ENCODE data around the gene ZNF436. TPM values are rescaled to one million over a fixed set of nuclear protein-coding genes. Genes with fewer than 3 reads are reported as not detected.

The ZNF436 gene
- polyA plus RNA-seq, 1 experiment: 17.2 TPM

GRCh38 chr1:23357138-23357908 is 12.3 kb downstream of the ZNF436 start:
- Histone ChIP-seq H3K9me3 (ENCODE audit: control insufficient read depth, insufficient read depth, low read length) (peaks cover 28% of the 10 kb centered on the region), H3K27me3 (ENCODE audit: control insufficient read depth, insufficient read depth, low read length) (no peaks in the 10 kb centered on the region), H3K4me3 (ENCODE audit: low read depth, low read length) (no peak overlapping the region), H3K27ac (ENCODE audit: low read depth, low read length) (no peak overlapping the region)
- CTCF ChIA-PET: interaction anchor here (1.4 kb wide), 2 partner anchors 11 to 46 kb away, joined by 3 to 6 read pairs; no protein-coding TSS in a partner anchor
- DNase-seq (ENCODE audit: low read depth, low spot score): no peak
- POLR2A ChIA-PET: interaction anchor here (3.3 kb wide), 1 partner anchor 13 kb away, joined by 16 read pairs; the partner anchor contains the start of gene HNRNPR
- TF ChIP-seq, protein P1, sequence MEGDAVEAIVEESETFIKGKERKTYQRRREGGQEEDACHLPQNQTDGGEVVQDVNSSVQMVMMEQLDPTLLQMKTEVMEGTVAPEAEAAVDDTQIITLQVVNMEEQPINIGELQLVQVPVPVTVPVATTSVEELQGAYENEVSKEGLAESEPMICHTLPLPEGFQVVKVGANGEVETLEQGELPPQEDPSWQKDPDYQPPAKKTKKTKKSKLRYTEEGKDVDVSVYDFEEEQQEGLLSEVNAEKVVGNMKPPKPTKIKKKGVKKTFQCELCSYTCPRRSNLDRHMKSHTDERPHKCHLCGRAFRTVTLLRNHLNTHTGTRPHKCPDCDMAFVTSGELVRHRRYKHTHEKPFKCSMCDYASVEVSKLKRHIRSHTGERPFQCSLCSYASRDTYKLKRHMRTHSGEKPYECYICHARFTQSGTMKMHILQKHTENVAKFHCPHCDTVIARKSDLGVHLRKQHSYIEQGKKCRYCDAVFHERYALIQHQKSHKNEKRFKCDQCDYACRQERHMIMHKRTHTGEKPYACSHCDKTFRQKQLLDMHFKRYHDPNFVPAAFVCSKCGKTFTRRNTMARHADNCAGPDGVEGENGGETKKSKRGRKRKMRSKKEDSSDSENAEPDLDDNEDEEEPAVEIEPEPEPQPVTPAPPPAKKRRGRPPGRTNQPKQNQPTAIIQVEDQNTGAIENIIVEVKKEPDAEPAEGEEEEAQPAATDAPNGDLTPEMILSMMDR (IDR thresholded peaks at IDR 0.05; ENCODE audit: low read depth, low read length): no peak

- Histone ChIP-seq H3K4me3 (ENCODE audit: low read depth, low read length) (no peak overlapping the region), H3K9me3 (ENCODE audit: control insufficient read depth, insufficient read depth, low read length) (peaks cover 21% of the 10 kb centered on the region), H3K27ac (ENCODE audit: low read depth, low read length) (no peak overlapping the region), H3K27me3 (ENCODE audit: control insufficient read depth, insufficient read depth, low read length) (no peaks in the 10 kb centered on the region)
- TF ChIP-seq, protein P1 (IDR thresholded peaks at IDR 0.05; ENCODE audit: low read depth, low read length): no peak
- ChIA-PET CTCF (interaction anchor here (1.4 kb wide), 1 partner anchor 12 kb away, joined by 6 read pairs; no protein-coding TSS in a partner anchor), POLR2A (interaction anchor here (3.3 kb wide), 1 partner anchor 12 kb away, joined by 16 read pairs; the partner anchor contains the start of gene HNRNPR)
- DNase-seq (ENCODE audit: low read depth, low spot score): no peak
Observed at GRCh38 chr1:23356471-23357137, 13.0 kb downstream of the ZNF436 start.

- ChIA-PET CTCF (no interaction called here), POLR2A (no interaction called here)
- Histone ChIP-seq H3K9me3 (ENCODE audit: control insufficient read depth, insufficient read depth, low read length) (peaks cover 10% of the 10 kb centered on the region; the same call in 1 of the 2 replicates), H3K27ac (ENCODE audit: low read depth, low read length) (no peak overlapping the region), H3K27me3 (ENCODE audit: control insufficient read depth, insufficient read depth, low read length) (no peaks in the 10 kb centered on the region), H3K4me3 (ENCODE audit: low read depth, low read length) (no peak overlapping the region)
- no peak for DNase-seq (ENCODE audit: low read depth, low spot score)
- TF ChIP-seq, protein P1 (IDR thresholded peaks at IDR 0.05; ENCODE audit: low read depth, low read length): no peak; the same call in 1 of the 2 replicates
Observed at GRCh38 chr1:23354245-23354644, 15.4 kb downstream of the ZNF436 start.

- Histone ChIP-seq H3K4me3 (ENCODE audit: low read depth, low read length) (no peak overlapping the region), H3K27me3 (ENCODE audit: control insufficient read depth, insufficient read depth, low read length) (no peaks in the 10 kb centered on the region), H3K27ac (ENCODE audit: low read depth, low read length) (no peak overlapping the region), H3K9me3 (ENCODE audit: control insufficient read depth, insufficient read depth, low read length) (no peaks in the 10 kb centered on the region)
- TF ChIP-seq, protein P1 (IDR thresholded peaks at IDR 0.05; ENCODE audit: low read depth, low read length): no peak
- no peak for DNase-seq (ENCODE audit: low read depth, low spot score)
- ChIA-PET CTCF (no interaction called here), POLR2A (no interaction called here)
Observed at GRCh38 chr1:23352096-23352695, 17.4 kb downstream of the ZNF436 start.
